B cell (primary cell): ENCODE data around the gene SMOC1. TPM values are rescaled to one million over a fixed set of nuclear protein-coding genes. Genes with fewer than 3 reads are reported as not detected.

Source experiments
- ATAC-seq: fragments of 200-7000 bp; cut with Tn5 transposase; one replicate; pipeline ENCODE4 v1.10.0; 2021; ENCODE audit warnings: low read depth, mild to moderate bottlenecking, moderate number of reproducible peaks, moderate library complexity
- CTCF ChIA-PET: fragments of 350-600 bp; sonication (Branson Sonifier 250); formaldehyde crosslinking; loops from one replicate; lab custom pipeline; 2021; ENCODE audit warnings: antibody characterized with exemption, inconsistent platforms; lab: Charles Lee
- POLR2A ChIA-PET: fragments of 350-600 bp; sonication (Branson Sonifier 250); formaldehyde crosslinking; loops from one replicate; lab custom pipeline; 2021; ENCODE audit warnings: antibody characterized with exemption; lab: Charles Lee
- DNase-seq: peaks from one replicate; pipeline ENCODE4 v3.0.0; 2013
- H2AFZ ChIP-seq: 2 replicates; pipeline ENCODE4 v1.6.1; 2012; ENCODE audit warnings: mild to moderate bottlenecking, low read depth, low read length; ENCODE audit not compliant: insufficient read depth, poor library complexity, severe bottlenecking
- H3K27ac ChIP-seq, 2 donors: 1 replicate in 1 of 2; 2 replicates in 1 of 2; pipeline ENCODE4 v1.5.1; 2012 to 2013; ENCODE audit warnings: low read length in 2 of 2, mild to moderate bottlenecking in 2 of 2, moderate library complexity in 1 of 2
- H3K27me3 ChIP-seq, 4 experiments: fragments of 200-600 bp in 1 of 4; sonication (generic) in 1 of 4; replicated peaks in 1 of 4; 1 replicate in 2 of 4; 2 replicates in 2 of 4; pipeline versions ENCODE4 v1.6.1 to v1.7.0; 2013 to 2016; ENCODE audit warnings: low read length in 3 of 4, mild to moderate bottlenecking in 2 of 4, mixed read lengths in 1 of 4, moderate library complexity in 1 of 4; ENCODE audit not compliant: insufficient read depth in 4 of 4, control insufficient read depth in 3 of 4; ENCODE audit errors: control extremely low read depth in 1 of 4
- H3K36me3 ChIP-seq, 2 experiments: replicated peaks in 1 of 2; 1 replicate in 1 of 2; 2 replicates in 1 of 2; pipeline versions ENCODE4 v1.6.1 to v1.7.1; 2013; ENCODE audit warnings: low read length in 1 of 2; ENCODE audit not compliant: insufficient read depth in 2 of 2, control insufficient read depth in 1 of 2; ENCODE audit errors: control extremely low read depth in 1 of 2, extremely low read depth in 1 of 2
- H3K4me1 ChIP-seq, 2 donors: fragments of 200-600 bp in 1 of 2; sonication (generic) in 1 of 2; 1 replicate in 1 of 2; 2 replicates in 1 of 2; pipeline versions ENCODE4 v1.5.1 to v1.6.1; 2013 to 2017; ENCODE audit warnings: low read length in 2 of 2; ENCODE audit not compliant: control insufficient read depth in 2 of 2, insufficient read depth in 2 of 2
- H3K4me2 ChIP-seq: replicated peaks from 2 replicates; pipeline ENCODE3; 2012; ENCODE audit warnings: mild to moderate bottlenecking, low read depth, low read length; ENCODE audit not compliant: poor library complexity, severe bottlenecking
- H3K4me3 ChIP-seq, 5 experiments: fragments of 200-600 bp in 1 of 5; sonication (generic) in 1 of 5; 1 replicate in 3 of 5; 2 replicates in 2 of 5; pipeline versions ENCODE4 v1.5.1 to v1.7.0; 2011 to 2016; ENCODE audit warnings: low read length in 4 of 5, mild to moderate bottlenecking in 4 of 5, low read depth in 2 of 5, control low read depth in 1 of 5, moderate library complexity in 1 of 5; ENCODE audit not compliant: insufficient read depth in 1 of 5; ENCODE audit errors: control extremely low read depth in 1 of 5, extremely low read depth in 1 of 5
- H3K79me2 ChIP-seq: fragments of 200-600 bp; sonication (generic); one replicate; pipeline ENCODE4 v1.6.0; 2016; ENCODE audit warnings: low read length; ENCODE audit not compliant: control insufficient read depth, insufficient read depth
- H3K9ac ChIP-seq: fragments of 200-600 bp; sonication (generic); 2 replicates; pipeline ENCODE4 v1.6.1; 2017; ENCODE audit warnings: mild to moderate bottlenecking, low read length, moderate library complexity
- H3K9me3 ChIP-seq, 3 donors: one replicate each; pipeline versions ENCODE4 v1.6.1 to v1.7.1; 2013; ENCODE audit warnings: low read length in 2 of 3; ENCODE audit not compliant: control insufficient read depth in 2 of 3, insufficient read depth in 1 of 3; ENCODE audit errors: control extremely low read depth in 1 of 3
- H4K20me1 ChIP-seq: 2 replicates; pipeline ENCODE4 v1.6.0; 2012; ENCODE audit warnings: mild to moderate bottlenecking, low read length; ENCODE audit not compliant: insufficient read depth, control insufficient read depth, poor library complexity, severe bottlenecking
- H3K27ac Mint-ChIP-seq: one replicate; pipeline ENCODE4 v1.8.0; 2021; ENCODE audit warnings: mixed read lengths
- H3K27me3 Mint-ChIP-seq: one replicate; pipeline ENCODE4 v1.8.0; 2021; ENCODE audit warnings: mixed read lengths
- H3K4me1 Mint-ChIP-seq: one replicate; pipeline ENCODE4 v1.8.0; 2021; ENCODE audit warnings: mixed read lengths
- H3K4me3 Mint-ChIP-seq: one replicate; pipeline ENCODE4 v1.8.0; 2021; ENCODE audit warnings: mixed read lengths
- H3K9me3 Mint-ChIP-seq: one replicate; pipeline ENCODE4 v1.8.0; 2022; ENCODE audit warnings: mixed read lengths; ENCODE audit not compliant: insufficient read depth
- CTCF ChIP-seq: fragments of 200-600 bp; IDR thresholded peaks from one replicate; pipeline ENCODE4 v1.8.0; 2022; ENCODE audit warnings: antibody characterized with exemption, mild to moderate bottlenecking
- EZH2 ChIP-seq: IDR thresholded peaks from 2 replicates; pipeline ENCODE4 v1.6.1; 2012; ENCODE audit warnings: borderline replicate concordance, low read depth, mild to moderate bottlenecking, moderate library complexity, low read length; ENCODE audit not compliant: insufficient read depth, poor library complexity, severe bottlenecking
- WGBS: methylation state at CpG from one replicate; pipeline ENCODE4 v1.1.5; 2013; ENCODE audit warnings: missing lambda C conversion rate; ENCODE audit not compliant: insufficient coverage; 5-methylcytosine and 5-hydroxymethylcytosine counted together
- intact Hi-C: fragments of 100-400 bp; cut with micrococcal nuclease; formaldehyde crosslinking; loops from one replicate; pipeline ENCODE4 v1.10.0; 2022
- polyA plus RNA-seq: library from polyadenylated mRNA; depleted of rRNA; stranded (reverse); fragments of >200 nt; gene quantifications from 2 replicates; pipeline ENCODE4 v1.2.3, GENCODE V29; 2012
- total RNA-seq, 2 donors: library from RNA; stranded (reverse); fragments of 120-200 nt in 1 of 2; gene quantifications; 1 replicate in 1 of 2; 2 replicates in 1 of 2; pipeline versions ENCODE4 v1.2.3 to v1.2.4, GENCODE V29; 2013 to 2022

The SMOC1 gene
- total and polyA plus RNA-seq, 2 donors (not counting 1 experiment from before 2014, with no cell fraction given) = 0.04 to 0.84 TPM

GRCh38 chr14:69941768-69942742 lies 62.8 kb downstream of the SMOC1 start:
- Histone ChIP-seq H2AFZ (no peak overlapping the region), H3K27ac (no peak overlapping the region), H3K9me3 (peaks cover 0 to 9% (median 0%) of the 10 kb centered on the region in 3 donors), H4K20me1 (no peaks in the 10 kb centered on the region), H3K4me3 (no peak overlapping the region), H3K79me2 (no peaks in the 10 kb centered on the region), H3K9ac (no peak overlapping the region), H3K4me1 (no peaks in the 10 kb centered on the region), H3K4me2 (no peak overlapping the region), H3K36me3 (no peaks in the 10 kb centered on the region), H3K27me3 (peaks cover 0 to 5% (median 2%) of the 10 kb centered on the region in 4 experiments)
- no peak overlapping the region for H3K4me3 Mint-ChIP-seq
- POLR2A ChIA-PET = no interaction called here
- DNase-seq = no peak
- H3K4me1 Mint-ChIP-seq = no peaks in the 10 kb centered on the region
- 33% methylated on average over 1 of the region's 4 CpGs for WGBS
- no peak overlapping the region for H3K27ac Mint-ChIP-seq
- CTCF ChIA-PET = no interaction called here
- TF ChIP-seq EZH2 (no peak), CTCF (no peak)
- H3K27me3 Mint-ChIP-seq = peaks cover 43% of the 10 kb centered on the region
- H3K9me3 Mint-ChIP-seq = peaks cover 15% of the 10 kb centered on the region
- no peak for ATAC-seq
- intact Hi-C loops = no loop called here
